SK-MEL-5 (cell line): Measurements from ENCODE around the gene CD40. TPM values are rescaled to one million over a fixed set of nuclear protein-coding genes. Genes with fewer than 3 reads are reported as not detected.
A peak's percentile ranks its signal among the peaks of the same experiment; 100 is the strongest.

Source experiments
- DNase-seq: peaks from one replicate; pipeline ENCODE4 v3.0.0-alpha.2; 2016; ENCODE audit warnings: low read depth, low spot score
- in situ Hi-C: cut with HindIII; loops from 2 replicates; pipeline ENCODE4 v1.10.0; 2016; ENCODE audit warnings: low sequenced_read_pairs, high pct_unique_total_duplicates, low pct_unique_long_range_greater_than_20kb
- total RNA-seq: library from RNA; depleted of rRNA; stranded (reverse); fragments of >200 nt; shearing (Covaris generic); gene quantifications from 2 replicates; pipeline ENCODE4 v1.2.3, GENCODE V29; 2014

CD40 gene
- total RNA-seq, 1 experiment from 2014 or later: not detected

DNA sequence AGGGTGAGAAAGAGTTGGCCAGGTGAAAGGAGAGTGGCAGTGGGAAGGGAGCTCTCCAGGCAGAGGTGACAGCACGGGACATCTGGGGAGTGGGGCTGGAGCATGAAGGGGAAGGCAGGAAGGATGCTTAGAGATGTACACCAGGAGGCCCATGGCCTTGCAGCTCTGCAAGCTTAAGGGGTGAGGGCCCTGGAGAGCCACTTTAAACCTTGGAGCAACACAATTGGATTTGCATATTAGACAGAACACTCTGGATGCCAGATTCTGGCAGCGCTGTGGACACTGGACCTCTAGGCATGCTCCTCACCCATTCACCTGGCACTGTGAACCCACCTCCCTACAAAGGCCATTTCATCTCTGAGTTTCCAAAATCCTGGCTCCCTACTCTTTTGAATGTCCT is 3.7 kb upstream of the CD40 start:
- DNase-seq: no peak
- in situ Hi-C loops: no loop called here

DNA sequence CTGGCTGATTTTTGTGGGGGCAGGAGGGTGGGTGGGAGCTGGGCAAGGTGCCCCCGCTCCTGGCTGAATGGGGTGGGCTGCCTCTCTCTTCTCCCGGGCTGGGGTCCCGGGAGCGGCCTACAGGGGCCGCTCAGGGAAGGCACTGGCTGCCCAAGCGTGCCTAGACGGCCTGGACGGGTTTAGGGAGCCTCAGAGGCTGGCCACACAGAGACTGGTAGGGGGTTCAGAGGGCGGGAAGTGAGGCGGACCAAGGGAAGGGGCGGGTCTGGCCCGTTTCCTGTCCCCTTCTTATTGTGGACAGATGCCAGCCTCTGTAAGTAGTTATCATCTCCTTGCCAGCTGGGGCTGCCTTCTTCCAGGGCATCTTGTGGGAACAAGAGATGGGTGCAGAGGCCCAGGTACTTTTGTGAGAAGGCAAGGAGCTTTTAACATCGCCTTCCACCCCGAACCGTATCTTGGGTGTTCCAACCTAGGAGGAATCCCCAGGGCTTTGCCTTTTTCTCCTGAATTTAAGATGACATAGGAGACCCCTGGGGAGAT is 437 bp downstream of the CD40 start:
- no peak for DNase-seq
- in situ Hi-C loops: no loop called here

DNA sequence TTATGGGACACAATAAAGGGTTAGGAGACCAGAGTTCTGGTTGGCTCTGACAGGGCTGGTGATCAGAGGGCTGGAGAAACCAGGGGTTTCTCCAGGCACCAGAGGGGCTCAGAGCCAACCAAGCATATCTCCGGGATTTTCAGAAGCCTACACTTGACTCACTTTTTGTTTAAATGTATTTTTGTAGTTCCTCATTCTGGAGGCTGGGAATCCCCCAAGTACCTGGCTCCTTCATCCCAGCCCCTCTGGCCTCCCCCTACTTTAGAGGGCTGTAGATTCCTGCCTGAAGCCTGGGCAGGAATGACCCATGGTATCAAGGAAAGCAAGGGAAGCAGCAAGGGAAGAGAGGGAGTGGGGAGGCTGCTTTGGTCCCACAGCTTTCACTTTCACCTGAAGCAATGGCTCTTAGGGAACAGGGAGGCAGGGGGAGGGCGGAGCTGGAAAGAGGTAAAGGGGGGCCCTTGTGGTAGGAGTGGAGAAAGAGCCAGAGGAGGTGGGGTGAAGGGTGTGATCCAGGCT is 973 bp downstream of the CD40 start:
- in situ Hi-C loops: no loop called here
- no peak for DNase-seq

DNA sequence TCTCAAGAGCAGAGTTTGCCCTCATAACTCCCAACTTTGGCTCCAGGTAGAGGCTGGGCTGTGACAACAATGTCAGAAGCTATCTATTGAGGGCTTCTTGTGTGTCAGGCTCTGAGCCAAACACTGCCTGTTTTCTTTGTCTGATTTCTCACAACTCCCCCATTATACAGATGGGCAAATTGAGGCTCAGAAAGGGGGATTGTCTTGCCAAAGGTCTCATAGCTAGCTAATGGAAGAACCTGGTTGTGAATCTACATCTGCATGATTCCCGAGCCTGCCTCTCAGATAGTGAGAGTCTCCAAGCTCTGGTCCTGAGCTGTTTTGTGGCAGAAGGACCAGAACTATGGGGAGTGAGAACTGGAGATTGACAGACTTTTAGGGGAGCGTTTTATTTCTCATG is 1.4 kb downstream of the CD40 start:
- no peak for DNase-seq
- in situ Hi-C loops: no loop called here

DNA sequence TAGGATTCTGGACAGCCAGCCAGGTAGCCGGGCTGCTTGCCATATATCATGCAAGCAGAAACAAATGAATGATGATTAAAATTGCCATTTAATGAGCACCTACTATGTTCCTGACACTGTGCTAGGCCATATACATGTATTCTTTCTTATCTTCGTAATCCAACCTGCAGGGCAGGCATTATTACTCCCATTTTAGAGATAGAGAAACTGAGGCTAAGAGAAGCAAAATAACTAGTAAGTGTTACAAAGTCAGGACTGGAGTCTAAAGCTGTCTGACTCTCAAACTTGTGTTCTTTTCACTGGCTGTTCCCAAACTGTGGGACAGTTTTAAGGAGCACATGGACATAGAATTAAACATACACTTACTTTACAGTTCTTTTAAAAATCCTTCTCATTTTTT is 2.0 kb downstream of the CD40 start:
- DNase-seq: no peak
- in situ Hi-C loops: no loop called here

DNA sequence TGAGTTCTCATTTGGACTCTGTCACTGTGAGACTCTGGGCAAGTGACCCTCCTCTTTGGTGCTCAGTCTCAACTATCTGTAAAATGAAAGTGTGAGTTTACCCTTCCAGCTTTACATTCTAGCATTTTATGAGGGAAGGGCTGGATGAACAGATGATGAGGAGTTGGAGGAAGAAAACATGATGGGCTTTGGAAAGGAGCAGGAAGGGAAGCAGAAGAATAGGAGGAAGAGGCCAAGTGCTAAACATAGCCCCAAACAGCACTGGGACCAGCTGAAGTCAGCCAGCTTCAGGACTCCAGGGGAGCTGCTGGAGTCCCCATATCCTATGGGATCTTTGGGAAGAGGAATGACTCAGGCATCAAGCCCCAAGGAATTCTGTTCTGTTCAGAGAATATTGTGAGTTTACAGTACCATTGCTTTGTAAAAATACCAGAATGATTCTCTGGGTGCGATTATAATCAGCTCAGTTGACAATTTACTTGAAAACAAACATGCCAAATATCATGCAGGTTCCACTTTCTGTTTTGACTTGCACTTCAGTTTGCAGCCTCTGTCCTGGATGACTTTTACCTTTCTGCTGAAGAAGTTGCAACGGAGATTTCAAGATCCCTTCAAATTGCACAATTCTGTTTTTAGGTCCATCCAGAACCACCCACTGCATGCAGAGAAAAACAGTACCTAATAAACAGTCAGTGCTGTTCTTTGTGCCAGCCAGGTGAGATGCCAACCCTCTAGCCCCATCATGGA is 3.2 kb downstream of the CD40 start:
- DNase-seq: no peak
- in situ Hi-C loops: no loop called here

DNA sequence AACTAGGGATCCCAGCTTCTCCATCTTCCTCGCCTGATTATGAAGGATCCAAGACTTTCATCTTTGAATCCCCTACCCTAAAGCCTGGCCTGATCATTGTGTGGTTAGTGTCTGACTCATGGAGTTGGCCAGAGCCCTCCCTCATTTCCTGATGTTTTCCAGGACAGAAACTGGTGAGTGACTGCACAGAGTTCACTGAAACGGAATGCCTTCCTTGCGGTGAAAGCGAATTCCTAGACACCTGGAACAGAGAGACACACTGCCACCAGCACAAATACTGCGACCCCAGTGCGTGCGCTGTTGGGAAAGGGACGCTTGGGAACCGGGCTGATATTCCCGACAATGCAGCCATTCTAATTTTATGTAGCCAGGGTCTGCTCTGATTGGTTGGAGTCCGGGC is 4.0 kb downstream of the CD40 start:
- in situ Hi-C loops: no loop called here
- DNase-seq: no peak

DNA sequence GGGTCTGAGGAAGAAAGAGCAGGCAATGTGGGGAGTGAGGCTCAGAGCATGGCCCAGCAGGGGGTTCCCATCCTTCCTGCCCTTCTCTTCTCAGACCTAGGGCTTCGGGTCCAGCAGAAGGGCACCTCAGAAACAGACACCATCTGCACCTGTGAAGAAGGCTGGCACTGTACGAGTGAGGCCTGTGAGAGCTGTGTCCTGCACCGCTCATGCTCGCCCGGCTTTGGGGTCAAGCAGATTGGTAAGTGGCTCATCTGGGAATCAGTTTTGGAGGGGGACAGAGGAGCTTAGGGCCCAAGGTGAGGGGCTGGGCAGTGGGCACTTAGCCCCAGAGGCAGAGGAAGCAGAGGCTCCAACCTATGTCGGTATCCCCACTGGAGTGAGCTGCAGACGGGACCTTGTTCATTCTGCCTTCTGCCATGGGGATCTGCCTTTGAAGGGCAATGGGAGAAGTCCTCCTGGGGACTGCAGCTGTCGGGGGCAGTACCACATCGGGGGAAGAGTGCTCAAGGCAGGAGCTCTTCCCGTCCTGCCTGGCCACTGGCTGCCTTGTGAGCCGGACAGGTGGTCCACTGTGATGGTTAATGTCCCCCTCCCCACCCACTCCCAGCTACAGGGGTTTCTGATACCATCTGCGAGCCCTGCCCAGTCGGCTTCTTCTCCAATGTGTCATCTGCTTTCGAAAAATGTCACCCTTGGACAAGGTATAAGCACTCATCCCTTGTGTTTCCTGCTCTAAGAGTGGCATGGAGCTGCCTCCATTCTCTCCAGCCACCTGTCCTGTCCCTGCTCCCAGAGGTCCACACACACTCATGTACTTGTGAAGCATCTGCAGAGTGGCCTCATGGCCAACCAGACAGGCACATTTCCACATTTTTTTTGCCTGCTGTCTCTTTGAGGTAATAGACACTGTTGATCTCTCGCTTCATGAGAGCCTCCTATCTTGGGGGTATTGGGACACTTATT is 4.7 kb downstream of the CD40 start:
- in situ Hi-C loops: no loop called here
- DNase-seq: no peak

DNA sequence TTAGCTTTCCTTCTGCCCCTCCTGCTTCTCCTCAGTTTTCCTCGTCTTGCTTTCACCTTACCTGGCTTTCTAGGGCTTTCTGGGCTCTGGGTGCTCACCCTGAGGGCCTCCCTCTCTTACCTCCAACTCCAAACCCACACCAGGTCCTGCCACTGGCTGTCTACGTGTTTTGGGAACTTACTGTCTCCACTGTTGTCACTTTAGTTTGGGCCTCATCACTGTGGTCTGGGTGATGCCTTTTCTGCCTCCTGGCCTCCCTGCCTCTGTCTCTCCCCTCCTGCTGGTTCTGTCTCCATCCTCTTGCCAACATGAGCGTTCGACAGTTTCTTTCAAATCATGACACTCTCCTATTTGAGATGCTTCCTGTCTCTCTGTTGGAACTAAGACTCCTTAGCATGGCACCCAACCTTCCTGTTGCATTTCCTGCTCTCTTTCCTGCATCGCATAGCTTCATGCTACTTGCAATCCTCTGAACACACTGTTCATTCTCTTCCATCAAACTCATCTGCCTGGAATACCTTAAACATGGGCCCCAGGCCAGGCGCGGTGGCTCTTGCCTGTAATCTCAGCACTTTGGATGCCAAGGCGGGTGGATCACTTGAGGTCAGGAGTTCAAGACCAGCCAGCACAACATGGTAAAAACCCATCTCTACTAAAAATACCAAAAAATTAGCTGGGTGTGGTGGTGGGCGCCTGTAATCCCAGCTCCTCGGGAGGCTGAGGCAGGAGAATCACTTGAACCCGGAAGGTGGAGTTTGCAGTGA is 5.5 kb downstream of the CD40 start:
- no peak for DNase-seq
- in situ Hi-C loops: no loop called here

DNA sequence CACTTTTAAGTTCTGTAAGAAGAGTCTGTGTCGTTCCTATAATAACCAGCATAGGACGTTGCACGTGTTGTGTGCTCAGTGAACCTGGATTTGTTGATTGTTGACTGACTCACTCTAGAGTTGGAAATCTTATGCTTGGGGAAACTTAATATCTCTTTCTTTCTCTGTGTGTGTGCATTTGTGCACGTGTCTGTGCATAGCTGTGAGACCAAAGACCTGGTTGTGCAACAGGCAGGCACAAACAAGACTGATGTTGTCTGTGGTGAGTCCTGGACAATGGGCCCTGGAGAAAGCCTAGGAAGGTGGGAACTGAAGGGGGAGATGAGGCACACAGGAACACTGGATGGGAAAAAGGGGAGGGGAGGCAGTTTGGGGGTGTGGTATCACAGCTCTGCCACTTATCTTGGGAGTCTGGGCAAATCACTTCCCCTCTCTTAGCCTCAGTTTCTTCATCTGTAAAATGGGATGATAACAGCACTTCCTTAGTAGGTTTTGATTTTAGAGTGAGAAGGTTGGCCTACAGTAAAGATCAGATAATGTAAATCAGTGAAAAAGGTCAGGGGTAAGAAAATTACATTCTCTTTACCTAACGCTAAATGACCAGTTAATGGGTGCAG is 8.4 kb downstream of the CD40 start:
- in situ Hi-C loops: no loop called here
- no peak for DNase-seq

DNA sequence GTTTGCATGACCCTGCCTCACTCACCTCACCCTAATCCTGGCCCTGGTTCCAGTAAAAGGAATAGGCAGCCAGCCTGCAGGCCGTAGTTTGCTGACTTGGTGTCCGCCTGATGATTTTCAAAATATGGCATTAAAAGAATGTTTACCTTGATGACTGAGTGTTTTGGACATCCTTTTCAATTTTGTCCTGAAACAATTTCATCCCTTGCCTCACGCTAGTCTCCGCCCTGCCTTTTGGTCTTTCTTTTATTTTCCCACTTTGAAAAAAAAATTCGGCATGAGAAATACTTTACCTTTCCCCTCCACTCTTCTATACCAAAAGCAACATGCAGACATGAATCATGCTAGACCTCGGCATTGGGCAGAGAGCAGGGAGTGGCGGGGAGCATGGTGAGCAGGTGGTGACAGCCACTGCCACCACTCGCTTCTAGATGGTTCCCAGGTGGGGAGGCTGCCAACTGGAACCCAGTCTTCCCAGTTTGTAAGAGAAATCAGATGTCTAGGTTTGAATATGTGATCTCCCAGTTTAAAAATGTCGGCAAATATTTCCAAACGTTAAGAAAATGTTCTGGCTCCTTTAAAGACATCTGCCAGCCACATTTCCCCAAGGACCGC is 9.4 kb downstream of the CD40 start:
- in situ Hi-C loops: no loop called here
- no peak for DNase-seq

DNA sequence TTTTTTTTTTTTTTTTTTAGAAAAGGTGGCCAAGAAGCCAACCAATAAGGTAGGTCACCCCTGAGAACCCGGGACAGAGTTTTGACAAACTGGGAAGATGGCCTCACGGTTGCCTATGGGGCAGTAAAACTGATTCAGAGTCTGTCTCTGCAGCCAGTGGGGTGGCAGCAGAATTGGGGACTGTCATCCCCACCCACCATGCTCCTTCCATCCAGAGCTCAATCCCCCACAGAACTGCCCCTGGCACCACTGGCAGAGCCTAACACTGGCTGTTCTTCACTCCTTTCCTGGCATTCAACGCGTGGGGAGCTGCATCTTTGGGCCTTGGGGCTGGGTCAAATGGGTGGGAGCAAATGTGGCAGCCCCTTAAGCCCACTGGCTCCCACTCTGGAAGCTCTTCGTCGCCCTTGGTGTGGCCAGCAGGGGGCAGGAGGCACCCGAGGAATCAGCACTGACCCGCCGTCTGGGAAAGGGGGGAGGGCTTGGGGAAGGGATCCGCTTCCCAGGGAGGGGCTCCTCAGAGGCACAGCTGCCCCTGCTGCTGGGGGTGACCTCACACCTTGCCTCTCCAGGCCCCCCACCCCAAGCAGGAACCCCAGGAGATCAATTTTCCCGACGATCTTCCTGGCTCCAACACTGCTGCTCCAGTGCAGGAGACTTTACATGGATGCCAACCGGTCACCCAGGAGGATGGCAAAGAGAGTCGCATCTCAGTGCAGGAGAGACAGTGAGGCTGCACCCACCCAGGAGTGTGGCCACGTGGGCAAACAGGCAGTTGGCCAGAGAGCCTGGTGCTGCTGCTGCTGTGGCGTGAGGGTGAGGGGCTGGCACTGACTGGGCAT is 10.4 kb downstream of the CD40 start:
- in situ Hi-C loops: no loop called here

DNA sequence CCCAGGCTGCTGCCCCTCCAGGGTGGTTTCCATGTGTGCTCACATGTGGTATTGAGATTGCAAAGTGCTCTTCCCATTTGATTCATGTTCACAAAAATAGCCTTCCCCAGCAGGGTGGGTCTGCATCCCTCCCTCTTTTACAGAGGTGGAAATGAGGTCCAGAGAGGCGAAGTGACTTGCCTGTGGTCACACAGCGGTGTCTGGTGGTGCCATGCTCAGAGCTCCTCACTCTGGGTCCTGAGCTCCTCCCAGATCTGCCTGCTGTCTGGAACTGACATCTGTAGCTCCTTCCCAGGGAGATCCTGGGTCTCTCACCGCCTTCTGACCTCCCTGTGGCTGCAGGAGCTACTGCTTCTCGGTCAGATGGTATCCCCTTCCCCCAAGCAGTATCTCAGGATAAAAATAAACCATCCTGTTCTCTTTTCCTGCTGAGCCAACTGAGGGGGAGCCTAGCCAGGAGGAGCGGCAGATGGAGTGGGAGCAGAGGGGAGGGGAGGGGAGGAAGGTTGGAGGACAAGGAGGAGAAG is 11.9 kb downstream of the CD40 start:
- in situ Hi-C loops: no loop called here
- no peak for DNase-seq

More for the DNA sequence above, 10.4 kb downstream of the CD40 start:
- DNase-seq: peak; percentile 64

DNA sequence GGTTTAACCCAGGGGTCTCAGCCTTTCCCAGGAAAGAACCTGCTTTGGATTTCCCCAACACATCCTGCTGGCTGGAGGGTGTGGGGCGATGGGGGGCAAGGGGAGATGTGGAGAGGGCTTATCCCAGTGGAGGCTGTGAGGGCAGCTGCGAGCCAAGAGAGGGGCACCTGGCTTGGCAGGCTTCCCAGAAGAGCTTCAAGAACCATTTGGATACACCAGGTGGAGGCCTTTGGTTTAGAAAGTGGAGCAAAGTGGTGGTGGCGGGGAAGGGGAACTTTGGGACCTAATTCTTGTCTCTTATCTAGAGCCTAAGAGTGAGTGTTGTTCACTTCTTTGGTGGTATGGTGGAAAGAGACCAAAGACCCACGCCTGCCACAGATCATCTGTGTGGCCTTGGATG is 12.4 kb downstream of the CD40 start:
- in situ Hi-C loops: no loop called here
- DNase-seq: no peak

DNA sequence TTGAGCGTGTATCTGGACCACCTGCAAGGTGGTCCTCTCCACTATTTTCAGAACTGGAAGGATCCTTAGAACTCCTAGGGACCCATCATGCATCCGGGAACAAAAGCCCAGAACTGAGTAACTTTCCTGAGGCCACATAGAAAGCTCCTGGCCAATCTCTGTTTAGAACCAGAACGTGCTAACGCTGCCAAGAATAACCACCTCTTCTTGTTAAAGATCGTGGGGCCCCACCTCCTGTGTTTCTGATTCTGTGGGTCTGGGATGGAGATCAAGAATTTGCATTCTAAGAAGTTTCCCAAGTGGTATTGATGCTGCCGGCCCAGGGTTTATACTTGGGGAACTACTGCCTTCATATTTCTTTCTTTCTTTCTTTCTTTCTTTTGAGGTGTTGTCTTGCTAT is 13.3 kb downstream of the CD40 start:
- no peak for DNase-seq
- in situ Hi-C loops: no loop called here

DNA sequence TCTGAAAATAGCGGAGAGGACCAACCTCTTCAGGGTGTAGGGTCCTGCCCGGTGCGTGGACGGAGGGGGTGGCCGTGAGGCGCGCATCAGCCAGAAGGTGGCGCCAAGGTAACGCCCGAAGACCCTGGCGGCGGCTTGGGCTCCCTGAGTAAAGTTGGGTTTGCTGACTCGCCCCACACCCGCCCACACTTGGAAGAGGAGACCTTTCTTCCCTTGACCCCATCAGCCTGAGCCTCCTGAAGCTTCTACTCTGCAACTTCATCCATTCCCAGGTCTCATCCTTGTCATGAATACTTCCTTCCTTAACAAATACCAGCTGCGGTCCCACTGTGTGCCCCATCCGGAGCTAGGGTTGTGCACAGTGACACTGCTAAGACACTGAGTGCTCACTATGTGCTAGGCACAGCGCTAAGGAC is 14.6 kb downstream of the CD40 start:
- in situ Hi-C loops: no loop called here

More for the DNA sequence above, 14.6 kb downstream of the CD40 start:
- DNase-seq: peak; percentile 71
